Immature natural killer cell (primary cell): ENCODE data around the gene IMMP2L. TPM values are rescaled to one million over a fixed set of nuclear protein-coding genes. Genes with fewer than 3 reads are reported as not detected.

ENCODE experiments used
- DNase-seq, 3 donors: peaks; one replicate each; pipeline ENCODE4 v3.0.0; 2022; ENCODE audit warnings: mixed read lengths in 1 of 3
- H3K27ac Mint-ChIP-seq, 6 donors: one replicate each; pipeline ENCODE4 v1.8.0; 2020; ENCODE audit warnings: mixed read lengths in 6 of 6, mild to moderate bottlenecking in 5 of 6, inconsistent platforms in 4 of 6, moderate library complexity in 3 of 6
- H3K27me3 Mint-ChIP-seq, 3 donors: one replicate each; pipeline ENCODE4 v1.8.0; 2020 to 2021; ENCODE audit warnings: low read depth in 3 of 3, mild to moderate bottlenecking in 3 of 3, mixed read lengths in 3 of 3, moderate library complexity in 3 of 3, inconsistent platforms in 1 of 3
- H3K36me3 Mint-ChIP-seq, 3 donors: one replicate each; pipeline ENCODE4 v1.8.0; 2020; ENCODE audit warnings: mixed read lengths in 3 of 3, inconsistent platforms in 2 of 3, mild to moderate bottlenecking in 2 of 3
- H3K4me1 Mint-ChIP-seq, 2 donors: one replicate each; pipeline ENCODE4 v1.8.0; 2020; ENCODE audit warnings: inconsistent platforms in 2 of 2, mild to moderate bottlenecking in 2 of 2, mixed read lengths in 2 of 2, moderate library complexity in 1 of 2
- H3K4me3 Mint-ChIP-seq, 5 donors: one replicate each; pipeline ENCODE4 v1.8.0; 2020; ENCODE audit warnings: mild to moderate bottlenecking in 5 of 5, mixed read lengths in 5 of 5, inconsistent platforms in 3 of 5, moderate library complexity in 3 of 5
- H3K9me3 Mint-ChIP-seq, 6 donors: one replicate each; pipeline ENCODE4 v1.8.0; 2020; ENCODE audit warnings: mild to moderate bottlenecking in 6 of 6, mixed read lengths in 6 of 6, inconsistent platforms in 4 of 6, moderate library complexity in 3 of 6
- polyA plus RNA-seq, 3 donors: library from polyadenylated mRNA; unstranded; fragments of 300-500 nt; fragmentation: Illumina TruSeq; gene quantifications; one replicate each; pipeline ENCODE4 v1.2.3, GENCODE V29; 2021

Gene IMMP2L
- polyA plus RNA-seq, 3 donors from 2014 or later, result 17.0 to 20.7 TPM; not detected in 1

- no peak for DNase-seq
Observed at GRCh38 chr7:110733221-110733620, 829.1 kb downstream of the IMMP2L start.

GRCh38 chr7:110724811-110725210 lies 837.5 kb downstream of the IMMP2L start:
- Mint-ChIP-seq H3K27ac (no peak overlapping the region), H3K27me3 (peaks cover 0 to 2% (median 0%) of the 10 kb centered on the region in 3 donors), H3K4me3 (no peak overlapping the region), H3K9me3 (peaks cover 3 to 49% (median 15%) of the 10 kb centered on the region in 6 donors), H3K4me1 (no peaks in the 10 kb centered on the region), H3K36me3 (no peaks in the 10 kb centered on the region)
- no peak for DNase-seq

More at GRCh38 chr7:110733221-110733620, 829.1 kb downstream of the IMMP2L start:
- H3K9me3 Mint-ChIP-seq, result peaks cover 18 to 69% (median 20%) of the 10 kb centered on the region in 6 donors
- peaks cover 0 to 3% (median 2%) of the 10 kb centered on the region in 3 donors for H3K27me3 Mint-ChIP-seq
- H3K36me3 Mint-ChIP-seq, result peaks cover 0 to 6% (median 0%) of the 10 kb centered on the region in 3 donors
- H3K27ac Mint-ChIP-seq, result no peak overlapping the region
- no peak overlapping the region for H3K4me3 Mint-ChIP-seq
- H3K4me1 Mint-ChIP-seq, result no peaks in the 10 kb centered on the region

DNA sequence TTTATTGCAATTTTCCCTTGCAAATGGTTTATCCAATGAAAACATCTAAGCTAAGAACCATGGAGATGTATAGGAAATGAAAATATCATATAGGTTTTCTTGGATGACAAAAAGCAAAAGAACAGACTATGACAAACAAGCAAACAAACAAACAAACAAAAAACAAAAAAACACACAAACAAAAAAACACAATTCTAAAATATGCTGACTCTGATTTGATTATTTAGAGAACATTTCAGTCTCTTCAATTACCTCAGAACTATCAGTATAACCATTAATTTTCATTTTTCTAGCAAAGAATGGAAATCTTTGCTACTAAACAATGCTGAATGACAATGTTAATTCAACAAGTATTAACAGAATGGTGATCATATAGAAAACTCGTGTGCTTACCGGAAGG lies 840.9 kb downstream of the IMMP2L start:
- no peaks in the 10 kb centered on the region for H3K4me1 Mint-ChIP-seq
- H3K9me3 Mint-ChIP-seq, result peaks cover 0 to 57% (median 35%) of the 10 kb centered on the region in 6 donors
- peaks cover 0 to 2% (median 0%) of the 10 kb centered on the region in 3 donors for H3K27me3 Mint-ChIP-seq
- no peak overlapping the region for H3K27ac Mint-ChIP-seq
- no peak overlapping the region for H3K4me3 Mint-ChIP-seq
- H3K36me3 Mint-ChIP-seq, result peaks cover 0 to 7% (median 0%) of the 10 kb centered on the region in 3 donors
- DNase-seq, result no peak

- Mint-ChIP-seq H3K4me1 (no peaks in the 10 kb centered on the region), H3K4me3 (no peak overlapping the region), H3K27me3 (peaks cover 0 to 2% (median 0%) of the 10 kb centered on the region in 3 donors)
Observed at GRCh38 chr7:110720626-110721025, 841.7 kb downstream of the IMMP2L start.

GRCh38 chr7:110719741-110720140 lies 842.6 kb downstream of the IMMP2L start:
- Mint-ChIP-seq H3K9me3 (peaks cover 10 to 74% (median 46%) of the 10 kb centered on the region in 6 donors), H3K4me3 (no peak overlapping the region), H3K36me3 (peaks cover 0 to 7% (median 4%) of the 10 kb centered on the region in 3 donors), H3K27ac (no peak overlapping the region), H3K4me1 (no peaks in the 10 kb centered on the region), H3K27me3 (peaks cover 0 to 3% (median 2%) of the 10 kb centered on the region in 3 donors)
- no peak for DNase-seq

More at GRCh38 chr7:110720626-110721025, 841.7 kb downstream of the IMMP2L start:
- Mint-ChIP-seq H3K27ac (no peak overlapping the region), H3K9me3 (peaks cover 2 to 65% (median 39%) of the 10 kb centered on the region in 6 donors), H3K36me3 (peaks cover 0 to 7% (median under 1%) of the 10 kb centered on the region in 3 donors)
- no peak for DNase-seq

- Mint-ChIP-seq H3K4me1 (no peaks in the 10 kb centered on the region), H3K9me3 (peaks cover 11 to 79% (median 52%) of the 10 kb centered on the region in 6 donors), H3K36me3 (peaks cover 0 to 7% (median 4%) of the 10 kb centered on the region in 3 donors), H3K4me3 (no peak overlapping the region), H3K27me3 (peaks cover 2 to 4% (median 2%) of the 10 kb centered on the region in 3 donors), H3K27ac (no peak overlapping the region)
- DNase-seq, result no peak
Observed at GRCh38 chr7:110718503-110719205, 843.6 kb downstream of the IMMP2L start.

DNA sequence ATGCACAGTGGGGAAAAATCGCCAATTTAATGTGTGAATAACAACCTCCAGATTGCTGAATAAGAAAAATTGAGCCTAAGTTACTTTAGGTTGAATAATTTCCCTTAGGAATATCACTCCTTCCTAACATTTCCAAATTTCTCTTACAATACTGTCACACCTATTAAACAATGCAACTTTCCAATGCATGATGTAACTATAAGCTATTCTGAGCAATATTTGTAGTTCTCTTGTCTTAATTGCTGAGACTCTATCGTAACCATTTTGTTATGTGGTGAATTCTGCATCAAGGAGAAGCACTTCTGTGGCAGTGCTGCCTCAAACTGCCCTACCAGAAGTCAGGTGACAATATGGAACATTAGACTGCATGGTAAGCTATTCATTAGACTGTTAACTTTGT lies 858.1 kb downstream of the IMMP2L start:
- no peaks in the 10 kb centered on the region for H3K36me3 Mint-ChIP-seq
- no peaks in the 10 kb centered on the region for H3K27me3 Mint-ChIP-seq
- H3K4me3 Mint-ChIP-seq, result no peak overlapping the region
- H3K27ac Mint-ChIP-seq, result no peak overlapping the region
- no peak for DNase-seq
- H3K4me1 Mint-ChIP-seq, result no peaks in the 10 kb centered on the region
- H3K9me3 Mint-ChIP-seq, result peaks cover 9 to 37% (median 11%) of the 10 kb centered on the region in 6 donors

GRCh38 chr7:110698576-110698975 lies 863.7 kb downstream of the IMMP2L start:
- Mint-ChIP-seq H3K4me1 (no peaks in the 10 kb centered on the region), H3K36me3 (no peaks in the 10 kb centered on the region), H3K27ac (no peak overlapping the region), H3K9me3 (peaks cover 3 to 34% (median 10%) of the 10 kb centered on the region in 6 donors), H3K4me3 (no peak overlapping the region), H3K27me3 (peaks cover 0 to 2% (median 0%) of the 10 kb centered on the region in 3 donors)
- DNase-seq, result no peak

DNA sequence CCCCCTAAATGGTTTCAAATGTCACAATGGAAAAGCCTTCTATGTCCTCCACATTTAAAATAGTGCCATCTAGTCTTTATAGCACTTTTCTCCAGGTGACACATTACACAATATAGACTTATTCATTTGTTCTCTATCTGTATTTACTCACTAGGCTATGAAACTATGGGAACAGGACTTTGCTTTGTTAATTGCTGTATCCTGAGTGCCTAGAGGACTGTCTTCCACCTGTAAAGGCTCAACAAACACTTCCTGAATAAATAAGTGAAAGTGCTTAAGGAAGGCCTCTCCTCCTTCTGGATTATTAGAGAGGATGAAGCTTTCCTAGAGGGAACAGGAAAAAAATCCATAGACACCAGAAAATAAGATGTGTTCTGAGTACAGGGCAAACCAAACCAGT lies 868.9 kb downstream of the IMMP2L start:
- Mint-ChIP-seq H3K4me1 (no peaks in the 10 kb centered on the region), H3K27ac (no peak overlapping the region), H3K9me3 (peaks cover 7 to 53% (median 17%) of the 10 kb centered on the region in 6 donors), H3K4me3 (no peak overlapping the region), H3K27me3 (peaks cover 0 to 2% (median 0%) of the 10 kb centered on the region in 3 donors), H3K36me3 (peaks cover 0 to 5% (median 0%) of the 10 kb centered on the region in 3 donors)
- DNase-seq, result no peak

GRCh38 chr7:110688908-110689307 lies 873.4 kb downstream of the IMMP2L start:
- peaks cover 4 to 44% (median 12%) of the 10 kb centered on the region in 6 donors for H3K9me3 Mint-ChIP-seq
- H3K27me3 Mint-ChIP-seq, result peaks cover 0 to 2% (median 0%) of the 10 kb centered on the region in 3 donors
- H3K4me3 Mint-ChIP-seq, result no peak overlapping the region
- DNase-seq, result no peak
- H3K4me1 Mint-ChIP-seq, result no peaks in the 10 kb centered on the region
- peaks cover 0 to 5% (median 0%) of the 10 kb centered on the region in 3 donors for H3K36me3 Mint-ChIP-seq
- no peak overlapping the region for H3K27ac Mint-ChIP-seq

- no peaks in the 10 kb centered on the region for H3K36me3 Mint-ChIP-seq
- H3K27me3 Mint-ChIP-seq, result peaks cover 0 to 2% (median 0%) of the 10 kb centered on the region in 3 donors
- no peak overlapping the region for H3K4me3 Mint-ChIP-seq
- H3K27ac Mint-ChIP-seq, result no peak overlapping the region
- DNase-seq, result no peak
- peaks cover 0 to 28% (median 12%) of the 10 kb centered on the region in 6 donors for H3K9me3 Mint-ChIP-seq
- H3K4me1 Mint-ChIP-seq, result no peaks in the 10 kb centered on the region
Observed at GRCh38 chr7:110685899-110686298, 876.4 kb downstream of the IMMP2L start.

DNA sequence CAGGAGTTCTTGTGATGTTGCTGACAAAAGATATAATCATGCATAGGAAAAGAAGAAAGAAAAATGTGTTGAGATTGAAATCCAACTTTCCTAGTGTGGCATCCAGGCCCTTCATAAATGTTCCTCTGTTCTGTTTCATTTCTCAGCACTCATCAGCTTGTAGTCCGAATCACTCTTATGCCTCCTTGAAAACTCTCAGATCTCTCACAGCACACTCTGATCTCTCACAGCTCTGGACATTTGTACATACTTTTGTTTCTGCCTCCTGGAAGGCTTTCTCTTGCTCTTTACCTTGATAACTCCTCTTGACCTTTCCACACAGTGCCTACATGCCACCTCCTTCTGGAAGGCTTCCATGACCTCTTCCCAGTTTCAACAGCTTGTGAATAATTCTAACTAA lies 880.4 kb downstream of the IMMP2L start:
- no peak overlapping the region for H3K4me3 Mint-ChIP-seq
- peaks cover 4 to 26% (median 11%) of the 10 kb centered on the region in 6 donors for H3K9me3 Mint-ChIP-seq
- no peaks in the 10 kb centered on the region for H3K36me3 Mint-ChIP-seq
- no peaks in the 10 kb centered on the region for H3K4me1 Mint-ChIP-seq
- DNase-seq, result no peak
- no peak overlapping the region for H3K27ac Mint-ChIP-seq
- H3K27me3 Mint-ChIP-seq, result peaks cover 0 to 2% (median 0%) of the 10 kb centered on the region in 3 donors

- Mint-ChIP-seq H3K36me3 (peaks cover 0 to 4% (median 3%) of the 10 kb centered on the region in 3 donors), H3K4me3 (no peak overlapping the region), H3K27me3 (peaks cover 0 to 2% (median 0%) of the 10 kb centered on the region in 3 donors), H3K27ac (no peak overlapping the region), H3K4me1 (no peaks in the 10 kb centered on the region), H3K9me3 (peaks cover 13 to 55% (median 30%) of the 10 kb centered on the region in 6 donors)
- no peak for DNase-seq
Observed at GRCh38 chr7:110677405-110677804, 884.9 kb downstream of the IMMP2L start.

- peaks cover 0 to 2% (median 0%) of the 10 kb centered on the region in 3 donors for H3K27me3 Mint-ChIP-seq
- H3K4me1 Mint-ChIP-seq, result no peaks in the 10 kb centered on the region
- no peak for DNase-seq
Observed at GRCh38 chr7:110676785-110677184, 885.5 kb downstream of the IMMP2L start.

More at GRCh38 chr7:110676785-110677184, 885.5 kb downstream of the IMMP2L start:
- Mint-ChIP-seq H3K4me3 (no peak overlapping the region), H3K36me3 (peaks cover 0 to 4% (median 3%) of the 10 kb centered on the region in 3 donors), H3K9me3 (peaks cover 17 to 56% (median 34%) of the 10 kb centered on the region in 6 donors), H3K27ac (no peak overlapping the region)
